Activated gamma-delta T cell treated with anti-CD3 and anti-CD28 coated beads, Interleukin-2, amount 50 U/mL, for 16 hours (primary cell): ENCODE results near the gene GPC3.
"Not testable (repeated sequence)": the region's sequence is repeated elsewhere in the genome, so short reads cannot be mapped to it uniquely, and the experiment has no call there.

Experiments used
- DNase-seq: peaks from one replicate; pipeline ENCODE4 v3.0.0-alpha.2; 2020; ENCODE audit warnings: low read depth

Gene GPC3

DNA sequence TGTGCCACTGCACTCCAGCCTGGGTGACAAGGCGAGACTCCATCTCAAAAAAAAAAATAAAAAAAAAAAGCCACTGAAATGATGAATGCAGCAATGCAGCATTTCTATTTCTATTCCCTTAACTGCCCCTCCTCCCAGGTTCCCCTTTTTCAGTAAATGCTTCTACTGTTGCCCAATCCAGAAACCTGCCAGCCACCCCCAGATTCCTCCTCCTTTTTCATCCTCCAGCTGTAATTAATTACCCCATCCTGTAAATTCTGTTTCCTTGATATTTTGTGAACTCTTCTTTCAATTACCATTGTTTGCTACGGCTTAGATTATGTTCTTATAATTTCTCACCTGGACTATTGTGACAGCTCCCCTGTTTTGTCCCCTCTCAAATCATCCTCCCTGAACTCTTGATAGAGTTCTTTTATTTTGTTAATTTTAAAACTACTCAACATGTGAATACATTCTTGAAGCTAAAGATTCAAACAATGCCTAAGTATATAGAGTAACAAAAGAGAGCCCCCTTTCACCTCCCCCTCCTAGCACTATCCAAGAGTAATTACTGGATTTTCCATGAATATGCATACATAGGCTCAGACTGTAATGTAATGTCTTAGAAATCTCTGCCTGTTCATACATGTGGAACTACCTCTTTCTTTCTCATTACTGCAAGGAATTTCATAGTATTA, 429.5 kb downstream of the GPC3 start:
- DNase-seq: no peak

DNA sequence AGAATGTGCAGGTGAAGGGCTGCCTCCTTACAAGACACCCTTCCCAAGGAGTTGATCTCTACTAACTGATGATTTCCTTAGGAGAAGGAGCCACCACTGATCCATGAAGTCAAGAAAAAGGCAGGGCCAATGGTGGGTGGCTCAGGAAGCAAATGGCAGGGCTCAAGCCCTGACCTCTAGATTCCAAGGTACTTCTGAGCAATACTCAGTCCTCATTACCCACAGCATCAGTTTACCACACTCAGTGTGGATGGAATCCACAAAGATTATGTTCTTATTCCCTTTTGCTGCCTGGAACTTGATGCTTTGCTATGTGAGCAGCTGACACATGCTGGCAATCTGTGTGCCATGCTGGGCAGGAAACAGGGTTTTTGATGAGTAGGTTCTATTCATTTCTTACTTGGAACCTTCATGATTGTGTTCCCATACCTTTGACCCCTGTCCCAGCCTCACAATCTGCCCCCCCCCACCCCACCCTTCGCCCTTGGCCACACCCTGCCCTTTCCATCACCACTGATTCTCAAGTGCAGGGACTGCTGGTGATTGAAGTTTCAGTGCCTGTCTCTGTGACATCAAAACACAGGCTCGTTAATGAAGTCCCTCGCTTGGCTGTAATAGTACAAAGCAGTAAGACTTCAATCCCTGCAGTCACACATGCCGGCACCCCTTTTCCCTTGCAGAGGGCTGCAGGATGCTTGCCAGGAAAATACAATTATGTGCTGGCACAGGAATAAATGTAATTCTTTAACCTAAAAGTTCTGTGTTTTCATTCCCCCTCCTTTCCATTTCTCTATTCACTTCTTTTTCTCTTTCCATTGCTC, 434.5 kb downstream of the GPC3 start:
- DNase-seq: no peak

DNA sequence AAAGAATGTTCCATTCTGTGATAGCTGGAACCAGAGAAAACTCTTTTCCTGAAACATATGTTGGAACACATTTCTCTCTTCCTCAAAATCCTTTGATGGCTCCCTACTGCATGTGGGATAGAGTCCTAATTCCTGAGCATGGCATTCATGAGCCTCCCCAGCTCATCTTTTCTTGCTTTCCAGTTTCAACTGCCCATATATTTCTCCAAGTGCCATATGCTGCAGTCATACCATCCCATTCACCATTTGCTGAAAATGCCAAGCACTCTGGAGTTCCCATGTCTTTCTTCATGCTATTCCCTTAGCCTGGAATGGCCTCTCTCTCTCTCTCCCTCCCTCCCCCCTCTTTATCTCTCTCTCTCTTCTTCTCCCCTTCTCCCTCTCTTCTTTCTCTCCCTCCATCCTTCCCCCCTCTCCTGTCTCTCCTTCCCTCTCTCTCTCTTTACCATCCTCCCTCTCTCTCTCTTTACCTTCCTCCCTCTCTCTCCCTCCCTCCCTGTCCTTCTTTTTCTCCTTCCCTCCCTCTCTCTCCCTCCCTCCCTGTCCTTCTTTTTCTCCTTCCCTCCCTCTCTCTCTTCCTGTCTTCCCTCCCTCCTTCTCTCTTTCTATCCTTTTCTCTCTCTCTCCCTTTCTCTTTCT, 436.0 kb downstream of the GPC3 start:
- no peak for DNase-seq

DNA sequence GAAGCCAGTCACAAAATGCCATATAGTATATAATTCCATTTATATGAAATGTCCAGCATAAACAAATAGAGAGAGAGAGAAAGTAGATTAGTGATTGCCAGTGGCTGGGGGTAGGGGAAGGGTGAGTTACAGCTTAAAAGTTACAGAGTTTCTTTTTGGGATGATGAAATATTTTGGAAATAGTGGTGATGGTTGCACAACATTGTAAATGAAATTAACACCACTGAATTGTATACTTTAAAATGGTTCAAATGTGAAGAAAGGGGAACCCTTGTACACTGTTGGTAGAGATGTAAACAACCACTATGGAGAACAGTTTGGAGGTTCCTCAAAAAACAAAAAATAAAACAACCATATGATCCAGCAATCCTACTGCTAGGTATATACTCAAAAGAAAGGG, 439.0 kb downstream of the GPC3 start:
- no peak for DNase-seq

DNA sequence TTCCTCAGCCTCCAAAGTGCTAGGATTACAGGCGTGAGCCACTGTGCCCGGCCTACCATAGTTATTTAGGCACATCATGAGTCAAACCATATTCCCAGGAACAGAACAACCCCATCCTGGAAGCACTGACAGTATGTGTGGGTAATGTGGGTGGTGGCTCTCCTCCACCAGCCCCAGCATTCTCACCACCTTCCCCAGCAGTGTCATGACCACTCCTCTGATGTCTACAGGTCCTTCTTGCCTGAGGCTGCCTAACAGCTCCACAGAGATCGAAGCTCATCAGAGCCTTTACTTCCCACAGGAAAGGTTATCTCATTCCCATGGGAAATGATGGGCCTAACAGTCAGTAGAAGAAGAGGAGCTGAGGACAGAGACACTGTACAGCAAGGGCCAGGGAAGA, 440.6 kb downstream of the GPC3 start:
- no peak for DNase-seq

DNA sequence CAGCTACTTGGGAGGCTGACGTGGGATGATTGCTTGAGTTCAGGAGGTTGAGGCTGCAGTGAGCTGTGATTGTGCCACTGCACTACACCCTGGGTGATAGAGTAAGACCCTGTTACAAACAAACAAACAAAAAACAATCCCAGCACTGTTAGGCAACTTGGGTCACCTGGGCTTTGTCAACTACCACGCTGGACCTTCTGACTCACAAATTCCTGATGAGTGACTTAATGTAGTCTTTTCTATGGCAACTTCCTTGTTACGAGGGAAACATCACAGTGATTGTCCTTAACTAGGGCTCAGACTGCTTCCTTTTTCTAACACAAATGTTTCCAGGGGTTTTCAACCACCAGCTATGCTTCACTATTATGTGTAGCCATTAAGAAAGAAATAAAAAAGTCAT, 441.3 kb downstream of the GPC3 start:
- DNase-seq: no peak

DNA sequence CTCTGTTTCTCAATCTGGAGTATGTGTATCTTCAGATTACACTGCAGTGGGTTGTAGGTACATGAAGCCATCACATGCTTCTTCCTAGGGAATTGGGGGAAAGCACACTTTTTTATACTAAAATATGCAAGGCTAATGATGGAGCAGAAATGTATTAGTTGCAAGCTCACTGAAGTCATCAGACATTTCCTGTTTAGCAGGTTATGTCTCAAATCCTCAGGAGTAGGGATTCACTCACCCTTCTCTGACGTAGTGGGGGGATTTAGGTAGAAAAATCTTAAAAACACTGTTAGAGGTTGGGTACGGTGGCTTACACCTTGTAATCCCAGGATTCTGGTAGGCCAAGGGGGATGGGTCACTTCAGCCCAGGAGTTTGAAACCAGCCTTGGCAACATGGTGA, 441.7 kb downstream of the GPC3 start:
- DNase-seq: no peak

DNA sequence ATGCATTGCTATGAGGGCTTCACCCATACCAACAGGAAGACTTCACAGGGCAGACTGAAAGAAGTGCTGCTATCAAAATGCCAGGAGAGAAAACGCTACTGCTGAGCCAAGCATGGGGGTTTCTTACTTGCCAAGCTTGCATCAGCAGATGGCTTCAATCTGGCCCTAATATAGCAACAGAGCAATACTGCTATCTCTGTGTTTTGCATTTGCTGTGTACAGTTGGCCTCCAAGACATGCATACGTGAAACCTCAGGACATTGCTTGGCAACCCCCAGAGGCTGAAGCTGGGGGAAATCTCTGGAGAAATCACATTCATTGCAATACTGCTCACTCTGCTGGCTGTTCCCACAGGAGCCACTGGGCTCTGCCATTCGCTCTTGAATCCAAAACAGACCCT, 442.9 kb downstream of the GPC3 start:
- no peak for DNase-seq

DNA sequence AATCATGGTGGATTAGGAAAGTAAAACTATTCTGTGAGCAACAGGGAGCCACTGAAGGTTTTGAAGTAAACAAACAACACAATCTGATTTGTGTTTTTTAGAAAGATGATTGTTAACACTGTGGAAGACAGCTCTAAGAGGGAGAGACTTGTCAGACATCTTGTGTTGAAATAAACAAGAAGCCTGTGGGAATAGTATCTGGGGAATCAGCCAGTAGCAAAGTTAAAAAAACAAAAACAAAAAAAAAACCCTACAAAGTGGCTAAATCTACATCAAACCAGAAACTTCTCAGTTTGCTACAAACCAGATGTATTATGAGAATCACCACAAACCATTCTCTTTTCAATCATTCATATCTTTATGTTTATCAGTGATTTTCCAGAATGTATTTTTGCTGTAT, 444.4 kb downstream of the GPC3 start:
- DNase-seq: no peak

DNA sequence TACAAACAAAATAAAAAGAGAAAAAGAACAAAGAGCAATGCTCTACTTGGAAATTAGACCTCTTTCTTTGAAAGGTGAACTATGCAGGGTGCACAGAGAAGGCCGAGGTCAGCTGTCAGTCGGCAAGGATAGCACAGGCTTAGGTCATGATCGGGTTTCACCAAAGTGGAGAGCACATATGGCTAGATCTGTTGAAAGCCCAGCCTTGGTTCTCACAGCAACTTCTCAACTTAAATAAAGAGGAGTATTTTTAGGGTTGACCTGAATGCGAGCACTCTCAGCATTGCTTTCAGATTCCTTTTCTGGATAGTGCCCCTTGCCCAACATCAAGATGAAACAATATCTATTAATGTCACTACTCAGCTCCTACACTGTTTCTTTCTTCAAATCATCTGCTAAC, 447.2 kb downstream of the GPC3 start:
- DNase-seq: no peak

DNA sequence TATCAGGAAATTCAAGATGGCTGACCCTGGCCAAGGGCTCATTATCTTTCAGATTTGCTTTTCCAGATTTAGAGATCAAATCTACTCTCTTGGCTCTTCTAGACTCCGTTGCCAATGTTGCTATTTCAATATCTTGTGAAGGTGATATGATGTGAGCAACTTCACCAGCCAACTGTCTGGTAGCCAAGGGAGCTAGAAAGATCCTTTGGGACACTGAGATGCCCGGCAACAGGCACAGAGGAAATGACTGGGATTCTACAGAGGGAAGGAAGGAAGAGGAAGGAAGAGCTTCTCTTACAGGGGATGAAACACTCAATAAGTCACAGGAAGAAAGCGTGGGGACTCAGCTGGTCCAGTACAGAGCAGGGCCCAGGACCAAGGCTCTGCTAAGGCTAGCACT, 448.3 kb downstream of the GPC3 start:
- no peak for DNase-seq

DNA sequence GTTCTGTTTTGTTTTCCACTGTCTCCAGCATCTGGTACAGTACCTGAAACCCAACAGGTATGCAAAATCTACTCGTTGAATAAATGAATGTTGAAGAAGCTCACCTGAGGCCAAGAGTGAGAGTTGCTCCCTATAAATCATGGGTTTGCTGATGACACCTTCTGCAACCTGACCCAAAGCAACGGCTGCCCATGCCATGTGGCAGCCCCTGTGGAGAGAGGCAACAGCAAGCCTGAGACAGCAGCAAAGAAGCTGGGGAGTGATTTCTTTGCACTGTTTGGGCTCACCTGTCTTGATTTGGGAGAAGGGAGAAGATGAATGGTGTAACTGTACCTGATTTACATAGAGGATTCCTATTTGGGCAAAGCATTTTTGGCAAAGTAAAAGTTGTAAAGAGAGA, 450.3 kb downstream of the GPC3 start:
- DNase-seq: no peak

DNA sequence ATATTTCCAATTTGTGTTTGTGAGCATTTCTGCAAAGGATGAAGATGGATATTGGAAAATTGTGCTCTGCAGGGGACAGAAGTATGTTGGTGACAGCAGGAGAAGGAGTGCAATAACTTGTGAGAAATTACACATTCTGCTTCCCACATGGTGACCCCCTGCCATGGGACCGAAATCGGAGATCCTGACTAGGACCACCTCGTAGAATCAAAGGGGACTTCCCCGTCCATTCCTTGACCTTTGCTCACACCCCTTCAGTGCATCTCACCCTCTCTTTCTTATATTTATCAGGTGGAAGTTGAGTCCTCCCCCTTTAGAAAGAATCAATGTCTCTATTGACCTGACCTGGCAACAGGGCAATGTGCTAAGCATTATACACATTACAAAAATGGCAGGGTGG, 451.2 kb downstream of the GPC3 start:
- no peak for DNase-seq

DNA sequence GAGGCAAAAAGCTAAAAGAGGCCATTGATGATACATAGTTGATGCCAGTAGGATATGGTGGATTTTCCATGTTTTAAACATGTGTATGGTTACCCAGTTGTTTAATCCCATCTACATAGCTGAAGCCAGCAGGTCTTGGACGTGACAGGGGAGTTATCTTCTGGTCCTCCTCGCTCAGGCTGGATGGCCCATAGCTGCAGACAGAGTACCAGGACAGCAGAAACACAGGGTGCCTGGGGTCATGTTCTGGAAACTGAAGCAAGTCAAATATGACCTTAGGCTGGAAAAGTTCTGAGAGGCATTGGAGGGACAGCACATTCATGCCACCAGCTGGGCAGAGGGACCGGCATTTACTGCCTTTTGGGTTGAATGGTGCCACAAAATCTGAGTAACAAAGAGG, 452.1 kb downstream of the GPC3 start:
- no peak for DNase-seq

DNA sequence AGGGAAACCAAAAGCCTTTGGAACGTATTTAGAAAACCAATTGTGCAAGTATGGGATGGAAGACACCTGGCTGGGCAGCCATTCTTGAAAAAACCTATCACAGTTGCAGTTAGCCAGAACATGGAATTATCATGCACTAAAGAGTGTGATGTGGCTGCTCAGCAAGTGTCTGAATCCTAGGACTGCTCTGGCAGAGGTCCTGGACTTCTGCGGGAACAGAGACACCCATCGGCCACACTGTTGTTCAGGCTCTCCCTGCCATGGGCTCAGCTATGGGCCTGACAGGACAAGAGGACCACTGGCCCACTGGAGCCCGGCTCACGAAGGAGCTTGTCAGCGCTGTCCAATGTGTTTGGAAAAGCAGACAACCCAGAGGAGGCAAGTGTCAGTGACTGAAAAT, 454.4 kb downstream of the GPC3 start:
- DNase-seq: no peak

DNA sequence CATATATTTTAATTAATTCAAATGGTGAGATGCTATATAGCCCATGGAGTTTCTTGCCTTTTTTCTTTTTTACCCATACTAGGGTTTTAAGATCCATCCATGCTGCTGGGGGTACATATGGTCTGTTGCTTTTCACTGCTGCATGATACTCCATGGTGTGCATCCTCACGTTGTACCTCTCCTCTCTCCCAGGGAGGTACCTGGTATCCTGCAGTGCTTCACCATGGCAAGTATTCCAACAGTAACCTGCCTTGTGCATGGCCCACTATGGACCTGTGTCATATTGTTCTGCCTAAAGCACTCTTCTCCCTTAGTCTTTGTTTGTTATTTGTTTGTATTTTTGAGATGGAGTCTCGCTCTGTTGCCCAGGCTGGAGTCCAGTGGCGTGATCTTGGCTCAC, 455.8 kb downstream of the GPC3 start:
- no peak for DNase-seq

DNA sequence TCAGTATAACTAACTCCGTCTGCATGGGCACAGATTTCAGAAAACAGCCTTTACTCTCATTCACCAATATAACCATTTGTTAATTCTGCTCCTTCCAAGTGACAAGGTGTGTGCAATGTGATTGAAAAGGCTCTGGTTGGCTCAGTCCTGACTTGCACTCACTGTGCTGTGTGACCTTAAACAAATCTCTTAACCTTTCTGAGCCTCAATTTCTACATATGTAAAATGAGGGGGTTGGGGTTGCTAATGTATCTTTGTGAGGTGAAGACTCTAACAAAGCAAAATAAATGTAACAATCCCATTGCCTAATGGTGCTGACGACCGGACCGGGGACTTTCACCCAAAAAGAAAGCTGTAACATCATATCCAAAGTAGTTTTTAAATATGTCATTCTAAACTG, 457.6 kb downstream of the GPC3 start:
- no peak for DNase-seq

DNA sequence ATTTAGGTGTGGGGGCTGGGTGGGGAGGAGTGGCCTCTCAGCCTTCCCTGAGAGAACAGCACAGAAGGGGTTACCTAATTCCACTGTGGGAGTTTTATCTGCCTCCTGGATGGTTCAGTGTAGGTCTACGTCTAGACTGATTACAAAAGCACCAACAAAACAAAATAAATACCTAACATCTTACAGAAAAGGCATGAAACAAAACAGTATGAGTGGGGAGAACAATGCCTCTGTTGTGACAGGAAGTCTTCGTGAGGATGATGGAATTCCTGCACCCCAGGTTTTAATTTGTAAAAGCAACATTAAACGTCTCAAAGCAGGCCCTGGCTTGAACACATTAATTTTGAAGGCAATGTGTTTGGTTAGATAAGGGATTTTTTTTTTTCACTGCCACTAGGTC, 458.0 kb downstream of the GPC3 start:
- no peak for DNase-seq

DNA sequence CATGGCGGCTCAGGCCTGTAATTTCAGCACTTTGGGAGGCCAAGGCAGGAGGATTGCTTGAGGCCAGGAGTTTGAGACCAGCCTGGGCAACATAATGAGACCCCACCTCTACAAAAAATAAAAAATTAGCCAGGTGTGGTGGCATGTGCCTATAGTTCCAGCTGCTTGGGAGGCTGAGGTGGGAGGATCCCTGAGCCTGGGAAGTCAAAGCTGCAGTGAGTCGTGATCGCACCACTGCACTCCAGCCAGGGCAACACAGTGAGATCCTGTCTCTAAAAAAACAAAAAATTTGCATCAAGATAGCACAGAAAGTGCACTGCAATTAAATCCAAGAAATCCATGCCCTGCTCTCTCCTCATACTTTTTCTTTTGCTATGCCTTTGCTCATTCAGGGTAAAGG, 458.6 kb downstream of the GPC3 start:
- not testable (repeated sequence) for DNase-seq

DNA sequence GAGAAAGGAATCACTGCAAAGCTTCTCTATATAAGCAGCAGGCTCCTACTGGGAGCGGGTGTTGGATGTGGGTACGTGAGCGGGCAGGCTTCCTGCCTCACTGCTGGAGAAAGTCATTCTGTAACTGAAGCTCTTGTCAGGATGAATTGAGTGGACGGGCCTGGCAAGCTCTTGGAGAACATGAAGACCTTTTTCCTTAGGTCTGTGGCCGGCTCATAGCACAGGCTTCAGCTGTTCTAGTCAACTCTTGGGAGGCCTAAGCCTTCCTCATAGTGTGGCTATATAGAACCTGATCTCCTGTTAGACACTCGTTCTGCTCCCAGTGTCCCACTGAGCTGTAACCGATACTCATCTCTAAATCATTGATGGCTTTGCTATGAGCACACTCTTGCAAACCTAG, 461.9 kb downstream of the GPC3 start:
- no peak for DNase-seq

DNA sequence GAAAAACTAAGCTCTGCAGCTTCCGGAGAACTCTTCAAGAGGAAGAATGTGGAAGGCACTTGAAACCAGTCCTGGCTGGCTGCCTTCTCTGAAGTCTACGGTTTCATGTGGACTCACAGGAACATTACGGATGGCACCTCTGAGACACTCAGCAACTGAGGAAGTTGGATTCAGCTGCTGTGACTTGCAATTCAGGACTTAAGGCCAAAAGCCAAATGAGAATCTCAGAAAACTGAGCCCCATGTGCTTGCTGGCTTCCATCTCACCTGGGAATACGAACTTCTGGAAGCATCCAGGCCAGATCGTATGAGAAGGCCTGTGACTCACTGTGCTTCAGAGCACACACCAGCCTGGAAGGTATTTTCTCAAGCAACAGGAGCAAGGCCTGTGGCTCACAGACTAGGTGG, 462.3 kb downstream of the GPC3 start:
- no peak for DNase-seq

DNA sequence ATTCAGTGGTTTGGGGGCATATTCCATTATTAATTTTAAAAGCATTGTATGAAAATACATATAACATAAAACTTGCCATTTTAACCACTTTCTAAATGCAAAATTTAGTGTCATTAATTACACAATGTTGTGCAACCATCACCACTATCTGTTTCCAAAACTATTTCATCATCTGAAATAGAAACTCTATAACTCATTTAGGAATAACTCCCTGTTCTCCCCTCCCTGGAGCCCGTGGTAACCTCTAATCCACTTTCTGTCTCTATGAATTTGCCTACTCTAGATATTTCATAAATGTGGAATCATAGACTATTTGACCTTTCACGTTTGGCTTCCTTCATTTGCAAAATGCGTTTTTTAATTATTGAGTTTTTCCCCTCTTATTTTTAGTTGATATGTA, 468.7 kb downstream of the GPC3 start:
- DNase-seq: no peak

DNA sequence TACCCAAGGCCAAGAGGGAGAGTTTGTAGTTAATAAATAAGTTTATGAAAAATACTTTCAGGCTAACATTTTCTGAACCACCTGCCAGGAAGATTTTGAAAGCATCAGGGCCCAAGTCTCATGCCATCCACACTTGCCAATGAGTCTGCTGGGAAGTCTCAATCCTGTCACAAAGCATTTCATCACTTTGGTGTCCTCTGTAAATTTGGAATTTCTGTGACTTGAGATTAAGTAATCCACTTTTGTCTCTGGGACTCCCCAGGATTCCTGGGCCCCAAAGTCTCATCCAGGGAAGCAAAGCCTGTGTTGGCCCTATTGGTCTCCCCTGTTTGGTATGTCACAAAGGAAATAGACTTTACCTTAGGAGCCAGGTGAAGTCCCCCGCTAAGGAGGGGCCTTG, 470.9 kb downstream of the GPC3 start:
- no peak for DNase-seq

DNA sequence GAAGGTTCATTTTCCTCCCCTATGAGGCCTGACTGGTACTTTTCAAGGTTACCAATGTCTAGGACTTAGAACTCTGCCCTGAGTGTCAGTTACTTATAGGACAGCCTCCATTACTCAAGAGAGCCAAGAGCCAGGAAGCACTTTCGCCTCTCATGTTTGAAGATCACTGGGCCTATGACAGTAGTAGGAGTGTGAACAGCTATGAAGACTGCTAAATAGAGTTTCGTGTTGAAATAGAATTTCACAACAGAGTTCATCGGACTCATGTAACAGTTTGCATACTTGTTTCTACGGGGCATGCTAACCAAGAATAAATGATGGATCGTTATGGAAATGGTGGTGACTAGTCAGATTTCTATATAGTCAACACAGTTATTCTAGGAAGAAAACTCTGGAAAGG, 472.3 kb downstream of the GPC3 start:
- DNase-seq: no peak
